ENCODE data around the gene CCNC. TPM values are rescaled to one million over a fixed set of nuclear protein-coding genes. Genes with fewer than 3 reads are reported as not detected.

The CCNC gene
- total RNA-seq, 1 experiment from 2014 or later: 104 TPM

DNA sequence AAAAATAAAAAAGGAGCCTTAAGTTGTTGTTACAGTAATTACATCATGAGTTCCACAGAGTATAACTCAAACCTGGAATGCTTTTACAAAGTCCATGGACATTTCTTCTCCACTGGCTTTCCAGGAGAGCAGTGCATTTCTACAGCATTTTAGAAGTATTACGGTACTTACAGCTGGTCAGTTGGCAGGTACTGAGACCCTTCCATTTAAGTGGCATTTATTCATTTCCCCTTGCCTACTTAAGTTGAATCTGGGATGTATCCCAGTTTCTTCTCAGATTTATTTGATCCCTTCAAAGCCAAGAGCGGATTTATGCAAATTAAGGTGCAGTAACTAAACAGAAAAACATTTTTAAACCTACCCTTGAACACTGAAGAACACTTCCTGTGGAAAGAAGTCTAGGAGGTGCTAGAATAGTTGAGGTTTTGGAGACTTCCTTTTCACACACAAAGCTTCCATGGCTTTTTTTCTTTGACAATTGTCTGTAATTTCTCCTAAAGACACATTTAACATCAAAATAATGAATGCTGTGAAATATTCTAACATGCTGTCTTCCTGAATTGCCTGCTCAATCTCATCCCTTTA is 41.5 kb upstream of the CCNC start:
- Histone ChIP-seq H3K4me3 (ENCODE audit: low read length) (no peak overlapping the region), H4K20me1 (ENCODE audit: insufficient read depth, low read depth, low read length) (no peaks in the 10 kb centered on the region), H3K36me3 (ENCODE audit: insufficient read depth, low read length) (no peaks in the 10 kb centered on the region), H3K4me2 (ENCODE audit: low read depth, low read length, poor library complexity, severe bottlenecking) (no peak overlapping the region), H3K79me2 (ENCODE audit: low read length) (no peaks in the 10 kb centered on the region), H3K9me3 (ENCODE audit: low read length) (no peaks in the 10 kb centered on the region), H3K9me2 (replicated peaks; ENCODE audit: insufficient read depth, low read length) (no peaks in the 10 kb centered on the region), H3K9ac (ENCODE audit: low read length) (no peak overlapping the region), H3K27ac (ENCODE audit: low read length) (no peak overlapping the region), H3K27me3 (ENCODE audit: low read length) (no peaks in the 10 kb centered on the region), H2AFZ (ENCODE audit: low read length) (no peak overlapping the region), H3K4me1 (ENCODE audit: low read length) (no peaks in the 10 kb centered on the region)
- DNase-seq: no peak

DNA sequence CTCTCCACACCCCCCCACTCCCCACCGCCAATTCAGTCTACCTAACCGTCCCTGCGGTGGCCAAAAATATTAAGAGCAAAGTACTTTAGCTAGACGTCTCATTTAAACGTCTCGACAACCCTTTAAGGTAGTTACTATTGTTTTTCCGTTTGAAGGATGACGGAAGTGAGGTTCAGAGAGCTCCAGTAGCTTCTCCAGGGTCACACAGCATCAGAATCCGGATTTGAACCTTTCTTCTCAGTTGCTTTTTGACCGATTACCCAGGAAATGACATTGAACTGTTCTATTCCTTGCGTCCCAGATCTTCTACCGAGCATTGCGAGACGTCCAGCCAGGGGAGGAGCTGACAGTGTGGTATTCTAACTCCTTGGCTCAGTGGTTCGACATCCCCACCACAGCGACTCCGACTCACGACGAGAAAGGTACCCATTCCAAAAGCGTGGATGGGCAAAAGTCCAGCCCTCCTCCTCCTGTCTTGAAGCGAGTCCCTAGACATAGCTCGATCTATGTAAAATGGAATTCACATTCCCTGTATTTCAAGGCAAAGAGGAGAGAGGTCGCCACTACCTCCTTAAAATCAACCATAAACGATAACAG is 40.5 kb upstream of the CCNC start:
- H4K20me1 ChIP-seq (ENCODE audit: insufficient read depth, low read depth, low read length): no peaks in the 10 kb centered on the region
- H3K27me3 ChIP-seq (ENCODE audit: low read length): no peaks in the 10 kb centered on the region
- H3K4me1 ChIP-seq (ENCODE audit: low read length): no peaks in the 10 kb centered on the region
- H3K9me3 ChIP-seq (ENCODE audit: low read length): no peaks in the 10 kb centered on the region
- DNase-seq: no peak
- H3K9ac ChIP-seq (ENCODE audit: low read length): no peak overlapping the region
- no peaks in the 10 kb centered on the region for H3K36me3 ChIP-seq (ENCODE audit: insufficient read depth, low read length)
- H3K4me2 ChIP-seq (ENCODE audit: low read depth, low read length, poor library complexity, severe bottlenecking): no peak overlapping the region
- H3K9me2 ChIP-seq (replicated peaks; ENCODE audit: insufficient read depth, low read length): no peaks in the 10 kb centered on the region
- H2AFZ ChIP-seq (ENCODE audit: low read length): no peak overlapping the region
- H3K27ac ChIP-seq (ENCODE audit: low read length): no peak overlapping the region
- no peaks in the 10 kb centered on the region for H3K79me2 ChIP-seq (ENCODE audit: low read length)
- H3K4me3 ChIP-seq (ENCODE audit: low read length): no peak overlapping the region

DNA sequence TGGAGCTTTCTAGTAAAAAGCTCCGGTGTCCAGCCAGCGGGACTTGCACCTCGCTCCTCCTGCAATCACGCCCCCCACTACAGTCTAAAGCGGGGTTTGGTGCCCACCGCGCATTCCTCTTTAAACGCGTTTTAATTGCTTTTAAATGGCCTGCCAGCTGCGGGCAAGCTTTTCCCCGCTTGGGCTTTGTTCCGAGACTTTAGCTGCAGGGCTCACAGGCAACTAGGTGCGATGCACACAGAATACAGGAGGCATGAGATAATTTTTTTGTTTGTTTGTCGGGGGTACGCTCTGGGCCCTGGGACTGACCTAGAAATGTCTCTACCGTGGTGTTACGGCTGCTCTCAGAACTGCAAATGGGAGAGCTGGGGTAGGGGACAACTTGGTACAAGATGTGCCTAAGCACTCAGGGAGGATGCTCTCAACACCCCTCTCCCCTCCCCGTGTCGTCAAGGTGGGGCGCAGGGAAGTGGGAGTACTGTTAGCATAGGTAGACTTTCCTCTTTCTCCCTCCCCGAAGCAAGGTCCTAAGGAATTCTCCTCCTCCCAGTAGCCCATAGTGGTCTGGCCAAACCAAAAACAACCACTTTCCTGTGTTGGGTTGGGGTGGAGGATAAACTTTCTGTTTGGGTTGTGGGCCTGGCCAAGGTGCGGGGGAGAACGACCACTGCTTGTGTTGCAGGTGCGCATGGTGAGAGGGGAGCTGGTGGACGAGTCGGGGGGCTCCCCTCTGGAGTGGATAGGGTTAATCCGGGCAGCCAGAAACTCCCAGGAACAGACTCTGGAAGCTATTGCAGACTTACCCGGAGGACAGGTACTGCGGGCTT is 39.8 kb upstream of the CCNC start:
- H3K4me2 ChIP-seq (ENCODE audit: low read depth, low read length, poor library complexity, severe bottlenecking): no peak overlapping the region
- no peaks in the 10 kb centered on the region for H3K9me2 ChIP-seq (replicated peaks; ENCODE audit: insufficient read depth, low read length)
- no peaks in the 10 kb centered on the region for H3K36me3 ChIP-seq (ENCODE audit: insufficient read depth, low read length)
- H2AFZ ChIP-seq (ENCODE audit: low read length): no peak overlapping the region
- H3K9me3 ChIP-seq (ENCODE audit: low read length): no peaks in the 10 kb centered on the region
- no peaks in the 10 kb centered on the region for H3K4me1 ChIP-seq (ENCODE audit: low read length)
- H3K79me2 ChIP-seq (ENCODE audit: low read length): no peaks in the 10 kb centered on the region
- no peak overlapping the region for H3K27ac ChIP-seq (ENCODE audit: low read length)
- no peaks in the 10 kb centered on the region for H3K27me3 ChIP-seq (ENCODE audit: low read length)
- H4K20me1 ChIP-seq (ENCODE audit: insufficient read depth, low read depth, low read length): no peaks in the 10 kb centered on the region
- no peak for DNase-seq
- no peak overlapping the region for H3K4me3 ChIP-seq (ENCODE audit: low read length)
- H3K9ac ChIP-seq (ENCODE audit: low read length): no peak overlapping the region

DNA sequence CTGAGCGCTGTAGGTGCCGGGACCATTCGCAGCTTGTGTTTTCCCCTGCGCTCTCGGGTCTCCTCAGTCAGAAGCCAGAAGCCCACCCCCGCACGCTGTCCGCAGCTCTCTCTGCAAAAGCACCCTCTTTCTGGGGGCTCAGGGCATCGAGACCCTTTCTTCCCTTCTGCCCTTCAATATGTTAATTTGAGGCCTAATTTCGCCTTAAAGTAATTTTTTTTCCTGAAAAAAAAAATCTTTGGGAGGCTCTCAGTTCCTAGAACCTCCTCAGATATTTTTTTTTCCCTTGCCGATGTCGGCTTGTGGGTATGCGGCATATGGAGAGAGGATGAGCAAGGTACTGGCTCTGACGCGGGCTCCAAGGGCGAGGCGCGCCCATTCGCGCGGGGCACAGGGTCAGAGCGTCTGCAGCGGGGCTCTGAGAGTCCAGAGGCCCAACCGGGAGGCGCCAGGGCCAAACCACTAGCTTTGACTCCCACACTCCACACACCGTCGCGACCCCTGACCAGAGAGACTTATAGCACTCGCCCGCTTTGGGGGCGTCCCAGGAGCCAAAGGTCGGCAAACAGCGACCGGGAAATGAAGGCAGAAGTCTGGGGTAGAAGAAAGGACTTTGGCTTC is 39.1 kb upstream of the CCNC start:
- no peak overlapping the region for H3K4me2 ChIP-seq (ENCODE audit: low read depth, low read length, poor library complexity, severe bottlenecking)
- no peaks in the 10 kb centered on the region for H4K20me1 ChIP-seq (ENCODE audit: insufficient read depth, low read depth, low read length)
- no peaks in the 10 kb centered on the region for H3K9me3 ChIP-seq (ENCODE audit: low read length)
- H3K27ac ChIP-seq (ENCODE audit: low read length): no peak overlapping the region
- no peaks in the 10 kb centered on the region for H3K79me2 ChIP-seq (ENCODE audit: low read length)
- H3K27me3 ChIP-seq (ENCODE audit: low read length): no peaks in the 10 kb centered on the region
- H2AFZ ChIP-seq (ENCODE audit: low read length): no peak overlapping the region
- DNase-seq: no peak
- no peaks in the 10 kb centered on the region for H3K4me1 ChIP-seq (ENCODE audit: low read length)
- H3K36me3 ChIP-seq (ENCODE audit: insufficient read depth, low read length): no peaks in the 10 kb centered on the region
- H3K9me2 ChIP-seq (replicated peaks; ENCODE audit: insufficient read depth, low read length): no peaks in the 10 kb centered on the region
- no peak overlapping the region for H3K4me3 ChIP-seq (ENCODE audit: low read length)
- H3K9ac ChIP-seq (ENCODE audit: low read length): no peak overlapping the region

DNA sequence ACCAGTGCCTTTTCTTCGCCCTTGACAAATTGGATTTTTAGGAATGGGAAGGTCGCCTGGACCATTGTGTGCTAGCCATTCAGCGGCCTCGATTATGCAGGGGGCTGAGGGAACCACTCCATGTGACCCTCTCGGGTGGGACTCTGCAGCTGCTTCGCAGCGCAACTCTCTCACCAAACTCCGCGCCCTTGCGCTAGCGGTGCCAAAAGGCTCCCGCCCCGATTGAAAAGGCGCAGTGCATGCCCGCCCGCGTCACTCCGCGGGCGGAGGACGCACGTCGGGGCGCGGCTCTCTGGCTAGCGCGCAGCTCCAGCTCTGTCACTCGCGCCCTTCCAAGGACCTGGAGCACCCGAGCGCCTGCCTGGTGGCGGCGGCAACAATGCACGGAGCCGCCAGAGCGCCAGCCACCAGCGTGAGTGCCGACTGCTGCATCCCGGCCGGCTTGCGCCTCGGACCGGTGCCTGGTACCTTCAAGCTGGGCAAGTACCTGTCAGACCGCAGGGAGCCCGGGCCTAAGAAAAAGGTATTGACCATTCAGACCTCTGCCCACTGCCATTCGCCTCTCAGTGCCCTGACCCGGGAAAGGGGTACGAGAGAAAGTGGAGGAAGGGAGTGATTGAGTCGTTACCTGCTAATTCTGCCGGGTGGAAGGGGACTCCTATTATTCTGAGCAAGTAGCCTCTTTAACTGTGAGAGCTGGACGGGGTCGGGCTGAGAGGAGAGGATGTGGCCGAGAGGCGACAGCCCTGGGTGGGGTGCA is 38.4 kb upstream of the CCNC start, which contains the start of gene PRDM13:
Gene PRDM13, plus strand, starts transcription at position 178 of the 760 bp plus-strand sequence. Its CDS starts 202 bp downstream, at position 380.
- Histone ChIP-seq H3K27me3 (ENCODE audit: low read length) (no peaks in the 10 kb centered on the region), H4K20me1 (ENCODE audit: insufficient read depth, low read depth, low read length) (no peaks in the 10 kb centered on the region), H3K79me2 (ENCODE audit: low read length) (no peaks in the 10 kb centered on the region), H3K9ac (ENCODE audit: low read length) (no peak within 1 kb of the TSS), H3K4me1 (ENCODE audit: low read length) (no peaks in the 10 kb centered on the region), H3K27ac (ENCODE audit: low read length) (no peak within 1 kb of the TSS), H3K36me3 (ENCODE audit: insufficient read depth, low read length) (no peaks in the 10 kb centered on the region), H2AFZ (ENCODE audit: low read length) (no peak within 1 kb of the TSS), H3K4me2 (ENCODE audit: low read depth, low read length, poor library complexity, severe bottlenecking) (no peak within 1 kb of the TSS), H3K9me2 (replicated peaks; ENCODE audit: insufficient read depth, low read length) (no peaks in the 10 kb centered on the region), H3K4me3 (ENCODE audit: low read length) (no peak within 1 kb of the TSS), H3K9me3 (ENCODE audit: low read length) (no peaks in the 10 kb centered on the region)
- DNase-seq: no peak

DNA sequence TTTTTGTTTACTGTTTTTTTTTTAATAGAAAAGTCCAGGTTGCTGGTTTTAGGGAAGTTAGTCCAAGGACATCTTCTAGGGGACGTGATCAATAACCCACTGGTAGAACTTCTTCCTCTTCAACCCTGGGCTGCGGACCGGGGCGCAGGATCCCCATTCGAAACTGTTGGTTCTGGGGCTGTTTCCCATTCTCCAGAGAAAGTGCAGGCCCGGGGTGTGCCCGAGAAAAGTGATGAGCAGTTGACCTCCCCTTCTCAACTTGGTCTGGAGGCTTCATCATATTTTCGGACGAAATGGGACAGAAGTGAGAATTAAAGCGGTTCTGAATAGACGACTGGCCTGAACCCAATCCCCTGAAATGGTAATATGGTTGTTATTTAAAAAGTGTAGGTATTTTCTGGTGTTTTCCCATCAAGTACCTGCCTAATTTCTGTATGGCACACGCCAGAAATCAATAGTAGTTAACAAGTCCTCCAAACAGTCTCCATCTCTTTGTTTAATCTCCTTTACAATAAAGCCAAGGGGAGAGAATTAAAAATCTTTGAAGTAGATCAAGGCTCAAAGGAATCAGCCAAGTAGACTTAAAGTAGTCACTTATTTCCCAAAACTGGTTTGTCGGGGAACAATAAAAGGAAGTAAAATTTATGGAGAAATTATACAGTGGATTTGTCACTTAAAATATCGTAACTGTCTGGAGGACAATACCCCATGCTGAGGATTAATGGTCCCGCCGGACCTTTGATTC is 37.6 kb upstream of the CCNC start:
- Histone ChIP-seq H3K36me3 (ENCODE audit: insufficient read depth, low read length) (no peaks in the 10 kb centered on the region), H4K20me1 (ENCODE audit: insufficient read depth, low read depth, low read length) (no peaks in the 10 kb centered on the region), H2AFZ (ENCODE audit: low read length) (no peak overlapping the region), H3K9me3 (ENCODE audit: low read length) (no peaks in the 10 kb centered on the region), H3K4me1 (ENCODE audit: low read length) (no peaks in the 10 kb centered on the region), H3K4me2 (ENCODE audit: low read depth, low read length, poor library complexity, severe bottlenecking) (no peak overlapping the region), H3K79me2 (ENCODE audit: low read length) (no peaks in the 10 kb centered on the region), H3K9me2 (replicated peaks; ENCODE audit: insufficient read depth, low read length) (no peaks in the 10 kb centered on the region), H3K9ac (ENCODE audit: low read length) (no peak overlapping the region), H3K4me3 (ENCODE audit: low read length) (no peak overlapping the region), H3K27ac (ENCODE audit: low read length) (no peak overlapping the region), H3K27me3 (ENCODE audit: low read length) (no peaks in the 10 kb centered on the region)
- no peak for DNase-seq

DNA sequence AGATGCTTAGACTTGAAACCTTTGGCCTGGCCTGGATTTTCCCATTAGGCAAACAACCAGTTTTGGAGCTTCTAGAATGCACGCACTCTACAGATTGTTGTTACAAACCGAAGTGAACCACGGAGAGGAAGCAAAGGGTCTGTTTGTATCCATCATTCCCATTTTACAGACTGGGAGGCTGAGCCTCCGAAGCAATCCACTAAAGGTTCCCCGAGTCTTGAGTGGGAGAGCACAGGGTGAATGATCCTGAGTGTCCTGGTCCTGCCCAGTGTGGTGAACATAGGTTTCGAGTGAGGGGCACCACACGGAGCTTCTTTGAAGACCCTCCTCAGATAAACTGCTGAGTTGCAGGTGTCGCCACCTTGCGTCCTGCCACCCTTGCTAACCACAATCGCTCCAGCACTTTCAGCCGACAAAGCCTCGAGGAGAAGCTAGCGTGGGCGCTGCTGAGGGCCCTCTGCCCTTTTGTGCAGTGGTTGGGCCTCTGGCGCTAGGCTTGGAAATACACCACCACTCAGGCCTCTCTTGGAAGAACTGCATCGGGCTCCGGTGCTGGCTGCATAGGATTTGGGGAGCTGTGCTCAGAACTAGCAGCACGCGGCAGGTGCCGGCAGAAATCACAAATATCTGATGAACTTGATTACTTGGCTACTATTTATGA is 36.7 kb upstream of the CCNC start:
- H2AFZ ChIP-seq (ENCODE audit: low read length): no peak overlapping the region
- H3K4me2 ChIP-seq (ENCODE audit: low read depth, low read length, poor library complexity, severe bottlenecking): no peak overlapping the region
- no peaks in the 10 kb centered on the region for H3K9me2 ChIP-seq (replicated peaks; ENCODE audit: insufficient read depth, low read length)
- H3K27ac ChIP-seq (ENCODE audit: low read length): no peak overlapping the region
- H3K9me3 ChIP-seq (ENCODE audit: low read length): no peaks in the 10 kb centered on the region
- no peaks in the 10 kb centered on the region for H3K79me2 ChIP-seq (ENCODE audit: low read length)
- H3K36me3 ChIP-seq (ENCODE audit: insufficient read depth, low read length): no peaks in the 10 kb centered on the region
- H3K4me1 ChIP-seq (ENCODE audit: low read length): no peaks in the 10 kb centered on the region
- H3K27me3 ChIP-seq (ENCODE audit: low read length): no peaks in the 10 kb centered on the region
- no peak for DNase-seq
- H3K9ac ChIP-seq (ENCODE audit: low read length): no peak overlapping the region
- H4K20me1 ChIP-seq (ENCODE audit: insufficient read depth, low read depth, low read length): no peaks in the 10 kb centered on the region
- no peak overlapping the region for H3K4me3 ChIP-seq (ENCODE audit: low read length)

Data from Karpas-422 (cell line).